Bronchial epithelial cell (primary cell): ENCODE data around the gene SRC. TPM values are rescaled to one million over a fixed set of nuclear protein-coding genes. Genes with fewer than 3 reads are reported as not detected.

ENCODE experiments used
- DNase-seq: peaks from one replicate; pipeline ENCODE4 v3.0.0-alpha.2; 2010; ENCODE audit warnings: low read depth
- FAIRE-seq: peaks from 2 replicates; lab custom pipeline; 2011; peaks lifted over from hg19 to GRCh38; lab: Jason Lieb, UNC
- H3K27me3 ChIP-seq: 2 replicates; pipeline ENCODE4 v1.5.1; 2011; ENCODE audit warnings: low read length; ENCODE audit not compliant: control insufficient read depth, insufficient read depth
- H3K36me3 ChIP-seq: 2 replicates; pipeline ENCODE4 v1.5.1; 2011; ENCODE audit warnings: low read length; ENCODE audit not compliant: control insufficient read depth, insufficient read depth
- H3K4me3 ChIP-seq: 2 replicates; pipeline ENCODE4 v1.5.1; 2011; ENCODE audit warnings: mild to moderate bottlenecking, low read depth, low read length, control low read depth
- total RNA-seq: library from RNA; depleted of rRNA; stranded (reverse); fragments of >200 nt; gene quantifications from 2 replicates; pipeline ENCODE4 v1.2.1, GENCODE V29; 2014
- TF ChIP-seq, protein P1 (sequence below): IDR thresholded peaks from 2 replicates; pipeline ENCODE4 v1.5.1; 2011; ENCODE audit warnings: mild to moderate bottlenecking, moderate library complexity, low read length, control low read depth, inconsistent platforms; ENCODE audit not compliant: insufficient read depth, severe bottlenecking

SRC gene
- total RNA-seq, 1 donor from 2014 or later = 16.6 TPM

DNA sequence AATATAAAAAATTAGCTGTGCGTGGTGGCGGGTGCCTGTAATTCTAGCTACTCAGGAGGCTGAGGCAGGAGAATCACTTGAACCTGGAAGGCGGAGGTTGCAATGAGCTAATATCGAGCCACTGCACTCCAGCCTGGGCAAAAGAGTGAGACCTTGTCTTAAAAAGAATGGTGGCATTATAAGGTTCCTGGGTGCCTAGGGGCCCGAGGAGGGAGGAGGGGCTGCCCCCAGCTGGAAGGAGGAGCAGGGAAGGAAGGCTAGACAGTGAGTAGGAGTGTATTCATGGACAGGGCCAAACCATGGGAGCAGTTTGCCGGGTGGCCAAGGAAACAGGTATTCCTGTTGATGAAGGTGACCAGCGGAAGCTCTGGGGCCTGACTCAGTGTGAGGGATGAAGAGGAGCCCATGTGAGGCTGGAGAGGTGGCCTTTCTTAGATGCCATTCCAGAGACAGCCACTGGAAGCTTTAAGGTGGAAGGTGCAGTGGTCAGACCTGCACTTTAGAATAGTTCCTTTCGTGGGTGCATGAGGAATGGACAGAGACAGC lies 32.3 kb upstream of the SRC start:
- no peaks in the 10 kb centered on the region for H3K27me3 ChIP-seq
- FAIRE-seq (no peak), DNase-seq (no peak)
- no peak overlapping the region for H3K4me3 ChIP-seq
- TF ChIP-seq, protein P1, sequence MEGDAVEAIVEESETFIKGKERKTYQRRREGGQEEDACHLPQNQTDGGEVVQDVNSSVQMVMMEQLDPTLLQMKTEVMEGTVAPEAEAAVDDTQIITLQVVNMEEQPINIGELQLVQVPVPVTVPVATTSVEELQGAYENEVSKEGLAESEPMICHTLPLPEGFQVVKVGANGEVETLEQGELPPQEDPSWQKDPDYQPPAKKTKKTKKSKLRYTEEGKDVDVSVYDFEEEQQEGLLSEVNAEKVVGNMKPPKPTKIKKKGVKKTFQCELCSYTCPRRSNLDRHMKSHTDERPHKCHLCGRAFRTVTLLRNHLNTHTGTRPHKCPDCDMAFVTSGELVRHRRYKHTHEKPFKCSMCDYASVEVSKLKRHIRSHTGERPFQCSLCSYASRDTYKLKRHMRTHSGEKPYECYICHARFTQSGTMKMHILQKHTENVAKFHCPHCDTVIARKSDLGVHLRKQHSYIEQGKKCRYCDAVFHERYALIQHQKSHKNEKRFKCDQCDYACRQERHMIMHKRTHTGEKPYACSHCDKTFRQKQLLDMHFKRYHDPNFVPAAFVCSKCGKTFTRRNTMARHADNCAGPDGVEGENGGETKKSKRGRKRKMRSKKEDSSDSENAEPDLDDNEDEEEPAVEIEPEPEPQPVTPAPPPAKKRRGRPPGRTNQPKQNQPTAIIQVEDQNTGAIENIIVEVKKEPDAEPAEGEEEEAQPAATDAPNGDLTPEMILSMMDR = no peak
- H3K36me3 ChIP-seq = peaks cover 6% of the 10 kb centered on the region

GRCh38 chr20:37314099-37314498 lies 31.8 kb upstream of the SRC start:
- FAIRE-seq (no peak), DNase-seq (no peak)
- no peaks in the 10 kb centered on the region for H3K27me3 ChIP-seq
- peaks cover 5% of the 10 kb centered on the region for H3K36me3 ChIP-seq
- TF ChIP-seq, protein P1 = no peak
- no peak overlapping the region for H3K4me3 ChIP-seq

DNA sequence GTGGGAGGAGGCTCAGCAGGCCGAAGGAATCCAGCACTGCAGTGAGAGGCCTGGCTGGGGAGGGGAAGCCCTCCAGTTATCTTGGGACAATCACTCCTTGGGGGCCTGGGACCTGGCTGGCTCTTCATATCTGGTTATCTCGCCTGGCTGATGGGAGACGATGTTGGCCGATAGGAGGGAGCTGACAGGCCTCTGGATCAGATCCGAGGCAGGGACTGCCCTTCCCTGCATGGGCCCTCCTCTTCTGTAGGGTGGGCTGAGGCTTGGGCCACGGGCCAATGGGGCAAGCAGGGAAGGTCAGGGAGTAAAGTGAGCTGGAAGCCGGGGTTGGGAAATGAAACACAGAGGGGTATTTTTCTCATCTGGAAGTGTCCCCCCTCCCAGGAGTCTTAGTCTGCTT lies 31.3 kb upstream of the SRC start:
- no peaks in the 10 kb centered on the region for H3K27me3 ChIP-seq
- H3K36me3 ChIP-seq = peaks cover 4% of the 10 kb centered on the region
- DNase-seq (no peak), FAIRE-seq (no peak)
- TF ChIP-seq, protein P1 = no peak
- H3K4me3 ChIP-seq = no peak overlapping the region

- peaks cover 4% of the 10 kb centered on the region for H3K36me3 ChIP-seq
- no peaks in the 10 kb centered on the region for H3K27me3 ChIP-seq
- TF ChIP-seq, protein P1 = no peak
- no peak for DNase-seq
- FAIRE-seq = no peak
- H3K4me3 ChIP-seq = no peak overlapping the region
Measured at GRCh38 chr20:37315021-37315451, 30.9 kb upstream of the SRC start.

GRCh38 chr20:37315452-37316110 lies 30.4 kb upstream of the SRC start:
- Histone ChIP-seq H3K36me3 (peaks cover 4% of the 10 kb centered on the region), H3K4me3 (no peak overlapping the region), H3K27me3 (no peaks in the 10 kb centered on the region)
- FAIRE-seq = no peak
- DNase-seq = peak; percentile 50
- TF ChIP-seq, protein P1 = no peak
